Measurements from ENCODE around the gene FAM174B. TPM values are rescaled to one million over a fixed set of nuclear protein-coding genes. Genes with fewer than 3 reads are reported as not detected.

Gene FAM174B
- total RNA-seq, 1 donor from 2014 or later: 34.4 TPM

DNA sequence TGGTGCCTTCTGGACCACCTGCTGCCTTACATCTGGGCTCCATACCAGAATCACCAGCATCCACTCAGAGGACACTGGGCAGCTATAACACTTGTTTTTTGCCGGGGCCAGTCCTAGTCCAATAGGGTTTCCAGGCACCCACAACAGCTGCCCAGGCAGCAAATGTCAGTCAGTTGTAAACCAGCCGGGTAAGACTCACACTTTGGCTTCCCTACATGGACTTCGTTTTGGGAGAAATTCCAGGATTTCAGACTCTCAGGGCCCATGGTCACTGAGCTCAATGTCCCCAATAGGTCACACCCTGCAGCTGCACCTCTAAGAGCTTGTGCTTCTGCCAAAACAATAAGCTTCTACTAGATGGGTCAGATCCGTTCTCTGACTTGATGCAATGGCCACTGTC is 83.8 kb downstream of the FAM174B start:
- DNase-seq (ENCODE audit: low spot score): no peak

DNA sequence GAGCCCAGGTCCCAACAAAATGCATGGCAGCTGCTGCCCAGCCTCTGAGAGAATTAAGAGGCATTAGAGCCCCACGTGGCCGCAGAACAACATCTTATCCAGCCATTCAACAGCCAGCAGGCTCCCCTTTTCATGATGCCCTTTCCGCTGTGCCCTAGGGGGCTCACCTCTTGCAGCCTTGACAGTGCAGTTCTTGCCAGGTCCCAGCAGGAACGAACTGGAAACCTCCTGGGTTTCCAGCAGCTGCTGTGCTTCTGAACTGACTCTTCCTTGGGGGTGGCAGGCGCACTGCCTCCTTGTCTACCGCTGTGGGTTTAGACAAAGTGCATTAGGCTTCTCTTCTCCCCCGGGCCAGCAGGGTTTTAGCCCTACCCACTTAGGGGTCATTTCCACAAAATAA is 85.2 kb downstream of the FAM174B start:
- no peak for DNase-seq (ENCODE audit: low spot score)

DNA sequence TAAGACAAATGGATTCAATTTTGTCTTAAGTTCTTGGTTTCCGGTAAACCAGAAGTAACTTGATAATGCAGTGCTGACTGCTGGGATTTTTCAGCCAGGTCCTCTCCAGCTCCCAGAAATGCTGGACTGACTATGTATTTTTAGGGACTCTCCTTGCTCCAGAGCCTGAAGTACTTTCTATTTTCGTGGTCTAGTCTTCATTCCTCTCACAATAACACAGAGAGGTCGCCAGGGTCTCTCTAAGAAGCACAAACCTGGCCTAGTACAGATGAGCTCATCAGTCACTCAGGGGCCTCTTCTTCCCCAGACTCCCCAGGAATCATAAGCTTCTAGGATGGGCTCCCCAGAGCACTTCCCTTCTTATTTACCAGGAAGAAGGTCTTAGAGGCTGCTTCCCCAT is 85.8 kb downstream of the FAM174B start:
- no peak for DNase-seq (ENCODE audit: low spot score)

Other genes with a start within 250 kb of the FAM174B start
- 124 TPM for gene CHD2, start 244.5 kb upstream of the FAM174B start, total RNA-seq

Data from mucosa of gallbladder (tissue), 1 donor.